GM20000 (cell line): ENCODE measurements around the gene SNTN.

Source experiments
- DNase-seq: peaks from one replicate; pipeline ENCODE4 v3.0.0; 2012; ENCODE audit warnings: low spot score
- CTCF ChIP-seq: IDR thresholded peaks from 2 replicates; pipeline ENCODE4 v1.5.1; 2012; ENCODE audit warnings: mild to moderate bottlenecking, control low read depth; ENCODE audit errors: extremely low read depth, missing control alignments

SNTN gene

GRCh38 chr3:63652066-63652725 lies at the start of gene SNTN:
Gene SNTN, plus strand, starts transcription at chr3:63652675. Its CDS starts 13 bp downstream, at chr3:63652688.
- DNase-seq: no peak
- TF ChIP-seq CTCF: no peak

DNA sequence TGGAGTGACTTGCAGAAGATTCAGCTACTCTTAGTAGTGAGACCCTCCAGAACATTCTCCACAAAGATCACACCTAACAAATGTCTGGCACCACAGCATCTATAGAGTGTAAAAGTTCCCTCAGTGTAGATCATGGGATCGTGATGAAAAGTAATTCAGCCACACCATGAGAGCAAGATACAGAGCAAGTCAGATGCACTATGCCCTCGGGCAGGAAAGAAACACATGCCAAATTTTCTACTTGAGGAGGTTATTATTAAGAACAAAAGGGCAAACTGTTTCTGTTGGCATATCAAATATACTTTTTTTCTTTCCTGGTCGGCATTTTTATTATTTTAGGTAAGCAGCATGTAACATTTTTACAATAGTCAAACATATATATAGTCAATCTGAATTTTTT lies 44.8 kb upstream of the SNTN start:
- no peak for DNase-seq
- TF ChIP-seq CTCF: no peak

GRCh38 chr3:63609408-63609807 lies 43.1 kb upstream of the SNTN start:
- no peak for DNase-seq
- no peak for TF ChIP-seq CTCF

DNA sequence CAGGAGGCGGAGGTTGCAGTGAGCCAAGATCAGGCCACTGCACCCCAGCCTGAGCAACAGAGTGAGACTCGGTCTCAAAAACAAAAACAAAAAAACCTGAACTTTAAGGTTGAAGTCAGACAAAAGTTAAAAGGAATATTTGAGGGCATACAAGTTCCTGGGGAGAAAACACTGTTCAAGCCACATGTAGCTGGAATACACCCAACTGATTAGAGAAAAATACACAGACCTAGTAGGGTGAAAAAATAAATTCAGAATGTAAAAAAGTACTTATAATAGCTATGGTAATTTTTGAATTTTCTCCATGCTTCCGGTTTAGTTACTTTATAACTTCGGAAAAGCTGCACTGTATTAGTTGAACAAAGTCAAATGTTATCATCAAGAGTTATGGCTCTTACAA lies 42.6 kb upstream of the SNTN start:
- DNase-seq: no peak
- no peak for TF ChIP-seq CTCF

DNA sequence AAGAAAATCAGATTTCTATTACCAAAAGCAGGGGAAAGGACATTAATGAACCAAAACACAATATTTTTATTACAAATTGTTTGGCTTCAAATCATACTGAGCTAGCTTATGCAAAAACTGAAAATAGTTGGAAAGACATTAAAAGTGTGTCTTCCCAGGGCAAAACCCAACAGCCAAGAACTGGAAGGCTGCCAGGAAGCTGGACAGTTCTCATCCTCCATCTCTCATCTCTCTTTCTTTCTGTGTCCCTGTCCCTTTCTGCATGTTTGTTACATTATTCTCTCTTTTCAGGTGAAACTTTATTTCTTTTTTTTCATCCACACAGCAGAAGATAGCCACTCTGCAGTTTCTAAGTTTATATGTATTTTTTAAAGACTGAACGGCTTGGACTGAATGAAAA lies 41.1 kb upstream of the SNTN start:
- DNase-seq: no peak
- TF ChIP-seq CTCF: no peak

GRCh38 chr3:63613561-63613960 lies 38.9 kb upstream of the SNTN start:
- no peak for TF ChIP-seq CTCF
- no peak for DNase-seq

DNA sequence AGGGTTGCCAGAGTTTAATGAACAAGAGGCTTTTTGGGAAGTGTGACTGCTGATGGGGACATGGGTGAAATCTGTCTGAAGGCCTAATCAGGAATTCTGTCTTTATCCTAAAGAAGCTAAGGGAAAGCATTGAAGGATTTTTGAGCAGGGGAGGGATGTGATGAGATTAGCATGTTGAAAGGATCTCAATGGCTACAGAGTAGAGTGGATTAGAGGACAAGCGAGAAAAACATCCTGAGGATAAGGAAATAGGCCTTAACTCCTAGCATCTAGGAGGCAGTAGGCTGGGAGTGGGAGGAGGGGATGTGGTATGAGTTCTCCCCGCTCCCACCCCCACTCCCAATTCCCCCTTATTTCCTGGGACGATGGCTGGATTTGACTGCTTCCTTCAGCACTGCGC lies 35.1 kb upstream of the SNTN start:
- no peak for DNase-seq
- TF ChIP-seq CTCF: no peak
